HepG2 (cell line): ENCODE results near the gene BTRC. TPM values are rescaled to one million over a fixed set of nuclear protein-coding genes. Genes with fewer than 3 reads are reported as not detected.

Experiments
- ATAC-seq: fragments of 200-7000 bp; cut with Tn5 transposase; 3 replicates; pipeline ENCODE4 v1.9.1; 2020; ENCODE audit warnings: mild to moderate bottlenecking, moderate library complexity
- Bru-seq: library from RNA; stranded (reverse); fragments of 400-500 nt; gene quantifications from one replicate; lab custom pipeline; 2021; lab: Mats Ljungman, UMichigan
- BruChase-seq, 2 experiments: library from RNA; stranded (reverse); fragments of 400-500 nt; gene quantifications; one replicate each; lab custom pipeline; 2021; lab: Mats Ljungman, UMichigan
- BruUV-seq: library from RNA; stranded (reverse); fragments of 400-500 nt; replicated peaks from 2 replicates; lab custom pipeline; 2021; lab: Mats Ljungman, UMichigan
- CTCF ChIA-PET: fragments of 300-600 bp; formaldehyde crosslinking; extraction: SDS; loops from one replicate; lab custom pipeline; 2021; ENCODE audit warnings: low total read pairs, inconsistent platforms, low intra/inter-chr PET ratio; lab: Yijun Ruan, JAX
- POLR2A ChIA-PET: fragments of 350-600 bp; sonication (Branson Sonifier 250); formaldehyde crosslinking; loops from one replicate; lab custom pipeline; 2020; ENCODE audit warnings: antibody characterized with exemption, inconsistent platforms; lab: Yijun Ruan, JAX
- DNase-seq: peaks from one replicate; pipeline ENCODE4 v3.0.0-alpha.2; 2015; ENCODE audit warnings: low spot score
- FAIRE-seq: peaks from 3 replicates; lab custom pipeline; 2011; peaks lifted over from hg19 to GRCh38; lab: Jason Lieb, UNC
- H2AFZ ChIP-seq: one replicate; pipeline ENCODE4 v1.6.1; 2011; ENCODE audit warnings: low read length, inconsistent platforms
- H3K27ac ChIP-seq: fragments of 300-600 bp; 3 replicates; pipeline ENCODE4 v1.8.0; 2011; ENCODE audit warnings: mixed run types, mild to moderate bottlenecking, mixed read lengths, low read length, inconsistent platforms; ENCODE audit not compliant: insufficient read depth; ENCODE audit errors: extremely low read length
- H3K27me3 ChIP-seq, 2 experiments: fragments of 200-600 bp in 1 of 2; 2 replicates in 1 of 2; 3 replicates in 1 of 2; pipeline versions ENCODE4 v1.6.0 to v1.8.0; 2011; ENCODE audit warnings: low read length in 2 of 2, mild to moderate bottlenecking in 2 of 2, moderate library complexity in 2 of 2, inconsistent platforms in 1 of 2; ENCODE audit not compliant: insufficient read depth in 2 of 2, control insufficient read depth in 1 of 2
- H3K36me3 ChIP-seq, 2 experiments: fragments of 200-600 bp in 1 of 2; replicated peaks in 1 of 2; 2 replicates in 1 of 2; 3 replicates in 1 of 2; pipeline versions ENCODE4 v1.5.1 to v1.8.0; 2011; ENCODE audit warnings: low read length in 2 of 2, inconsistent platforms in 1 of 2; ENCODE audit not compliant: insufficient read depth in 2 of 2, control insufficient read depth in 1 of 2
- H3K4me1 ChIP-seq: 2 replicates; pipeline ENCODE4 v1.5.1; 2012; ENCODE audit warnings: low read length, inconsistent platforms; ENCODE audit not compliant: insufficient read depth
- H3K4me2 ChIP-seq: 2 replicates; pipeline ENCODE4 v1.6.0; 2011; ENCODE audit warnings: low read depth, low read length, inconsistent platforms
- H3K4me3 ChIP-seq, 3 experiments: fragments of 200-600 bp in 1 of 3; sonication (generic), shearing (Covaris generic) in 1 of 3; replicated peaks in 1 of 3; 2 replicates each; pipeline ENCODE4 v1.5.1; 2011 to 2016; ENCODE audit warnings: low read length in 3 of 3, inconsistent platforms in 2 of 3, low read depth in 2 of 3, mild to moderate bottlenecking in 2 of 3, control low read depth in 1 of 3, mixed read lengths in 1 of 3; ENCODE audit not compliant: insufficient read depth in 1 of 3
- H3K79me2 ChIP-seq: one replicate; pipeline ENCODE4 v1.6.1; 2011; ENCODE audit warnings: low read length, inconsistent platforms; ENCODE audit not compliant: insufficient read depth
- H3K9ac ChIP-seq: 2 replicates; pipeline ENCODE4 v1.6.0; 2011; ENCODE audit warnings: mild to moderate bottlenecking, low read depth, low read length, inconsistent platforms; ENCODE audit not compliant: insufficient read depth
- H3K9me3 ChIP-seq: 2 replicates; pipeline ENCODE4 v1.5.1; 2012; ENCODE audit warnings: mild to moderate bottlenecking, low read length
- H4K20me1 ChIP-seq: 2 replicates; pipeline ENCODE4 v1.6.0; 2011; ENCODE audit warnings: inconsistent platforms, mild to moderate bottlenecking, low read length, moderate library complexity; ENCODE audit not compliant: insufficient read depth
- FOXJ3 ChIP-seq: sonication (generic); formaldehyde crosslinking; IDR thresholded peaks from 2 replicates; pipeline ENCODE4 v1.4.0; 2020; ENCODE audit warnings: missing genetic modification reagents, mild to moderate bottlenecking, borderline replicate concordance
- GABPB1 ChIP-seq: IDR thresholded peaks from 2 replicates; pipeline ENCODE4 v1.6.1; 2016; ENCODE audit warnings: mild to moderate bottlenecking, missing genetic modification reagents, moderate library complexity, missing compliant biosample characterization
- PAWR ChIP-seq: sonication (generic); formaldehyde crosslinking; IDR thresholded peaks from 2 replicates; pipeline ENCODE4 v1.4.0; 2020; ENCODE audit warnings: missing genetic modification reagents, mild to moderate bottlenecking, borderline replicate concordance
- ZNF331 ChIP-seq: sonication (generic); formaldehyde crosslinking; IDR thresholded peaks from 2 replicates; pipeline ENCODE4 v1.4.0; 2020; ENCODE audit warnings: missing genetic modification reagents
- ZNF841 ChIP-seq: sonication (generic); formaldehyde crosslinking; IDR thresholded peaks from 2 replicates; pipeline ENCODE4 v1.8.1; 2023; ENCODE audit warnings: missing genetic modification reagents, borderline replicate concordance
- WGBS: methylation state at CpG from one replicate; pipeline ENCODE4 v1.1.6; 2017; ENCODE audit warnings: low lambda C conversion rate; 5-methylcytosine and 5-hydroxymethylcytosine counted together
- in situ Hi-C: cut with HindIII; loops from 2 replicates; pipeline ENCODE4 v1.10.0; 2017; ENCODE audit warnings: low pct_unique_long_range_greater_than_20kb; ENCODE audit not compliant: extremely low pct_ligation_motif_present
- intact Hi-C: fragments of 100-400 bp; cut with micrococcal nuclease; formaldehyde crosslinking; loops from one replicate; pipeline ENCODE4 v1.10.0; 2022; ENCODE audit not compliant: unreplicated experiment
- long read RNA-seq, 2 experiments: library from RNA in 1 of 2; library from polyadenylated mRNA in 1 of 2; stranded (forward) in 1 of 2; unstranded in 1 of 2; transcript quantifications; one replicate each; pipeline ENCODE4 v2.0.0, GENCODE V29; 2019 to 2022
- polyA minus RNA-seq, 3 experiments: library from RNA; depleted of rRNA, polyadenylated mRNA; stranded (reverse); fragments of >200 nt; gene quantifications; 2 replicates each; pipeline ENCODE4 v1.2.3, GENCODE V29; 2011; ENCODE audit warnings: low replicate concordance in 1 of 3
- polyA plus RNA-seq, 8 experiments: library from polyadenylated mRNA; depleted of rRNA in 3 of 8; stranded (reverse) in 7 of 8; unstranded in 1 of 8; fragments of >200 nt; fragmentation: Illumina TruSeq in 4 of 8; extraction: Trizol in 4 of 8; gene quantifications; 2 replicates each; pipeline versions ENCODE4 v1.2.1 to v1.2.3, GENCODE V29; 2011 to 2016; ENCODE audit warnings: low read depth in 4 of 8, missing spikeins in 1 of 8, mixed read lengths in 1 of 8; ENCODE audit not compliant: insufficient read depth in 1 of 8
- total RNA-seq, 5 experiments: library from RNA; depleted of rRNA; stranded (reverse); fragments of >200 nt; fragmentation: Illumina TruSeq; extraction: Trizol; gene quantifications; 2 replicates each; pipeline ENCODE4 v1.2.3, GENCODE V29; 2016; ENCODE audit warnings: low read depth in 1 of 5
- TF ChIP-seq, protein P1 (sequence below): sonication (generic); formaldehyde crosslinking; conservative IDR thresholded peaks from 2 replicates; pipeline ENCODE4 v1.8.0; 2022; ENCODE audit warnings: low read depth, missing genetic modification reagents
- TF ChIP-seq, protein P2 (sequence below): sonication (generic); formaldehyde crosslinking; IDR thresholded peaks from 2 replicates; pipeline ENCODE4 v1.4.0; 2020; ENCODE audit warnings: missing genetic modification reagents, borderline replicate concordance

The BTRC gene
- total RNA-seq (2016; rRNA removed; fragmentation: Illumina TruSeq; extraction: Trizol) (14.4 and 26.0 TPM in 2 replicates), polyA plus RNA-seq (2011; rRNA removed) (10.7 and 12.0 TPM in 2 replicates), polyA minus RNA-seq (2011; rRNA and poly(A)+ RNA removed; ENCODE audit: low replicate concordance) (19.3 and 21.9 TPM in 2 replicates), Bru-seq, nascent RNA (percentile 67 among the genes with signal in this experiment), BruChase-seq, experiment 1, labeled RNA remaining after a 6-hour chase (percentile 69 among the genes with signal in this experiment), BruChase-seq, experiment 2, labeled RNA remaining after a 2-hour chase (percentile 70 among the genes with signal in this experiment)
- total RNA-seq (2016; cell fraction: cytosol; rRNA removed; fragmentation: Illumina TruSeq; extraction: Trizol; ENCODE audit: low read depth): 2.2 and 2.6 TPM in 2 replicates
- 14.5 and 25.7 TPM in 2 replicates for total RNA-seq (2016; cell fraction: insoluble cytoplasmic fraction; rRNA removed; fragmentation: Illumina TruSeq; extraction: Trizol)
- 5.5 and 5.9 TPM in 2 replicates for total RNA-seq (2016; cell fraction: membrane; rRNA removed; fragmentation: Illumina TruSeq; extraction: Trizol)
- total RNA-seq (2016; cell fraction: nucleus; rRNA removed; fragmentation: Illumina TruSeq; extraction: Trizol): 9.6 and 9.8 TPM in 2 replicates
- 6.9 and 11.2 TPM in 2 replicates for polyA plus RNA-seq (2011; cell fraction: cytosol; rRNA removed)
- polyA plus RNA-seq (2011; cell fraction: nucleus; rRNA removed): 7.8 and 8.8 TPM in 2 replicates
- polyA plus RNA-seq (2012): 9.1 and 10.5 TPM in 2 replicates
- polyA plus RNA-seq (2016; cell fraction: cytosol; fragmentation: Illumina TruSeq; extraction: Trizol; ENCODE audit: low read depth): 0.51 and 0.66 TPM in 2 replicates
- polyA plus RNA-seq (2016; cell fraction: insoluble cytoplasmic fraction; fragmentation: Illumina TruSeq; extraction: Trizol; ENCODE audit: low read depth): 18.0 and 20.8 TPM in 2 replicates
- polyA plus RNA-seq (2016; cell fraction: membrane; fragmentation: Illumina TruSeq; extraction: Trizol; ENCODE audit: low read depth): 1.9 and 2.3 TPM in 2 replicates
- 8.8 and 9.8 TPM in 2 replicates for polyA plus RNA-seq (2016; cell fraction: nucleus; fragmentation: Illumina TruSeq; extraction: Trizol; ENCODE audit: insufficient read depth, low read depth)
- 12.1 and 16.2 TPM in 2 replicates for polyA minus RNA-seq (2011; cell fraction: cytosol; rRNA and poly(A)+ RNA removed)
- polyA minus RNA-seq (2011; cell fraction: nucleus; rRNA and poly(A)+ RNA removed): 17.8 and 21.1 TPM in 2 replicates
- long read RNA-seq, experiment 1, full-length matches to known transcripts: 3 of 8 reads
- long read RNA-seq, experiment 1, partial matches to known transcripts: 1 of 8 reads
- long read RNA-seq, experiment 1, other reads (novel, unspliced or antisense): 4 of 8 reads
- long read RNA-seq, experiment 2, full-length matches to known transcripts: 11 of 47 reads
- long read RNA-seq, experiment 2, partial matches to known transcripts: 9 of 47 reads
- long read RNA-seq, experiment 2, other reads (novel, unspliced or antisense): 27 of 47 reads

DNA sequence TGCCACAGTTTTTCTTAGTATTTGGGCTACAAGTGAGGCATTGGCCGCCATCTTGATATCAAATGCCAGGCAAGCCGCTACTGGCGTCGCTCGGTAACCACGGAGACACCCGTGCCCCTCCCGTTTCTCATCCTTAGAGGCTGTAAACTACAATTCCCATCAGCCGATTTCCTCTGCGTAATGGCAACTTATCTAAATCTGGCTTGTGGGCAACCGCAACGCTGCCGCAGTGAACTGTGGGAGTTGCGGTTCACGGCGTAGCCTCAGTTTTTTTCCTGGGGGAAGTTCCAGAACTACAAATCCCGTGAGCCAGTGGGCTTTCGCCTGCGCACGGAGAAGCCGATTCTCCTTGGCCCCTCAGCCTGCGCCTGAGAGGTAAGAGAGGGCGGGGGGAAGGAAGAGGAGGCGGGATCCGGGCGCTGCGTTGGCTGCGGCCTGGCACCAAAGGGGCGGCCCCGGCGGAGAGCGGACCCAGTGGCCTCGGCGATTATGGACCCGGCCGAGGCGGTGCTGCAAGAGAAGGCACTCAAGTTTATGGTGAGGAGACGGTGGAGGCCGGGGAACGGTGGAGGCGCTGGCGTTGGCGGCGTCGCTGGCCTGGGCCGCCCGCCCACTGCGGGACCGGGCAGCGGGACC lies at the start of gene BTRC:
Gene BTRC (plus strand): TSS at position 474 of the 636 bp plus-strand sequence. CDS start 16 bp downstream, at position 490.
- no TSS peak for BruUV-seq
- peak; percentile 98 for FAIRE-seq
- in situ Hi-C loops (no loop called here), intact Hi-C loops (no loop called here)
- peak; percentile 98 for DNase-seq
- POLR2A ChIA-PET: interaction anchor here (1.3 to 1.6 kb wide), 2 partner anchors 10 to 292 kb away, joined by 4 to 5 read pairs; partner anchors contain the start of gene KAZALD1
- 0% methylated on average over 35 of the region's 50 CpGs for WGBS
- CTCF ChIA-PET: no interaction called here
- H3K4me2 ChIP-seq: peak within 1 kb of the TSS; percentile 84
- peak; percentile 98 for ATAC-seq
- H3K27ac ChIP-seq: peak within 1 kb of the TSS; percentile 82
- H2AFZ ChIP-seq: peak within 1 kb of the TSS; percentile 79
- H3K36me3 ChIP-seq: no peaks in the 10 kb centered on the region
- H3K27me3 ChIP-seq: peaks cover 0 to 1% of the 10 kb centered on the region in 2 experiments; a peak in 2 of 5 replicates
- H3K9me3 ChIP-seq: no peaks in the 10 kb centered on the region
- H3K79me2 ChIP-seq: peaks cover 19% of the 10 kb centered on the region
- H4K20me1 ChIP-seq: no peaks in the 10 kb centered on the region
- H3K4me1 ChIP-seq: peaks cover 35% of the 10 kb centered on the region
- H3K4me3 ChIP-seq: peak within 1 kb of the TSS; percentile 87 to 99 (median 98)
- peak within 1 kb of the TSS; percentile 75 for H3K9ac ChIP-seq
- TF ChIP-seq ZNF331: 0 out of 2 replicates have a peak, but pooled peaks have one; percentile 63
- peak; percentile 47; the same call in 1 of the 2 replicates for TF ChIP-seq FOXJ3 (CRISPR knock-in tag)
- TF ChIP-seq PAWR (CRISPR knock-in tag): no peak
- TF ChIP-seq, protein P1, sequence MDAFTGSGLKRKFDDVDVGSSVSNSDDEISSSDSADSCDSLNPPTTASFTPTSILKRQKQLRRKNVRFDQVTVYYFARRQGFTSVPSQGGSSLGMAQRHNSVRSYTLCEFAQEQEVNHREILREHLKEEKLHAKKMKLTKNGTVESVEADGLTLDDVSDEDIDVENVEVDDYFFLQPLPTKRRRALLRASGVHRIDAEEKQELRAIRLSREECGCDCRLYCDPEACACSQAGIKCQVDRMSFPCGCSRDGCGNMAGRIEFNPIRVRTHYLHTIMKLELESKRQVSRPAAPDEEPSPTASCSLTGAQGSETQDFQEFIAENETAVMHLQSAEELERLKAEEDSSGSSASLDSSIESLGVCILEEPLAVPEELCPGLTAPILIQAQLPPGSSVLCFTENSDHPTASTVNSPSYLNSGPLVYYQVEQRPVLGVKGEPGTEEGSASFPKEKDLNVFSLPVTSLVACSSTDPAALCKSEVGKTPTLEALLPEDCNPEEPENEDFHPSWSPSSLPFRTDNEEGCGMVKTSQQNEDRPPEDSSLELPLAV: no peak
- no peak for TF ChIP-seq ZNF841 (CRISPR knock-in tag)
- TF ChIP-seq GABPB1 (CRISPR knock-in tag): peak; percentile 89
- TF ChIP-seq, protein P2, sequence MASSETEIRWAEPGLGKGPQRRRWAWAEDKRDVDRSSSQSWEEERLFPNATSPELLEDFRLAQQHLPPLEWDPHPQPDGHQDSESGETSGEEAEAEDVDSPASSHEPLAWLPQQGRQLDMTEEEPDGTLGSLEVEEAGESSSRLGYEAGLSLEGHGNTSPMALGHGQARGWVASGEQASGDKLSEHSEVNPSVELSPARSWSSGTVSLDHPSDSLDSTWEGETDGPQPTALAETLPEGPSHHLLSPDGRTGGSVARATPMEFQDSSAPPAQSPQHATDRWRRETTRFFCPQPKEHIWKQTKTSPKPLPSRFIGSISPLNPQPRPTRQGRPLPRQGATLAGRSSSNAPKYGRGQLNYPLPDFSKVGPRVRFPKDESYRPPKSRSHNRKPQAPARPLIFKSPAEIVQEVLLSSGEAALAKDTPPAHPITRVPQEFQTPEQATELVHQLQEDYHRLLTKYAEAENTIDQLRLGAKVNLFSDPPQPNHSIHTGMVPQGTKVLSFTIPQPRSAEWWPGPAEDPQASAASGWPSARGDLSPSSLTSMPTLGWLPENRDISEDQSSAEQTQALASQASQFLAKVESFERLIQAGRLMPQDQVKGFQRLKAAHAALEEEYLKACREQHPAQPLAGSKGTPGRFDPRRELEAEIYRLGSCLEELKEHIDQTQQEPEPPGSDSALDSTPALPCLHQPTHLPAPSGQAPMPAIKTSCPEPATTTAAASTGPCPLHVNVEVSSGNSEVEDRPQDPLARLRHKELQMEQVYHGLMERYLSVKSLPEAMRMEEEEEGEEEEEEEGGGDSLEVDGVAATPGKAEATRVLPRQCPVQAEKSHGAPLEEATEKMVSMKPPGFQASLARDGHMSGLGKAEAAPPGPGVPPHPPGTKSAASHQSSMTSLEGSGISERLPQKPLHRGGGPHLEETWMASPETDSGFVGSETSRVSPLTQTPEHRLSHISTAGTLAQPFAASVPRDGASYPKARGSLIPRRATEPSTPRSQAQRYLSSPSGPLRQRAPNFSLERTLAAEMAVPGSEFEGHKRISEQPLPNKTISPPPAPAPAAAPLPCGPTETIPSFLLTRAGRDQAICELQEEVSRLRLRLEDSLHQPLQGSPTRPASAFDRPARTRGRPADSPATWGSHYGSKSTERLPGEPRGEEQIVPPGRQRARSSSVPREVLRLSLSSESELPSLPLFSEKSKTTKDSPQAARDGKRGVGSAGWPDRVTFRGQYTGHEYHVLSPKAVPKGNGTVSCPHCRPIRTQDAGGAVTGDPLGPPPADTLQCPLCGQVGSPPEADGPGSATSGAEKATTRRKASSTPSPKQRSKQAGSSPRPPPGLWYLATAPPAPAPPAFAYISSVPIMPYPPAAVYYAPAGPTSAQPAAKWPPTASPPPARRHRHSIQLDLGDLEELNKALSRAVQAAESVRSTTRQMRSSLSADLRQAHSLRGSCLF: no peak
